Measurements from ENCODE around the gene CYP3A4.

DNA sequence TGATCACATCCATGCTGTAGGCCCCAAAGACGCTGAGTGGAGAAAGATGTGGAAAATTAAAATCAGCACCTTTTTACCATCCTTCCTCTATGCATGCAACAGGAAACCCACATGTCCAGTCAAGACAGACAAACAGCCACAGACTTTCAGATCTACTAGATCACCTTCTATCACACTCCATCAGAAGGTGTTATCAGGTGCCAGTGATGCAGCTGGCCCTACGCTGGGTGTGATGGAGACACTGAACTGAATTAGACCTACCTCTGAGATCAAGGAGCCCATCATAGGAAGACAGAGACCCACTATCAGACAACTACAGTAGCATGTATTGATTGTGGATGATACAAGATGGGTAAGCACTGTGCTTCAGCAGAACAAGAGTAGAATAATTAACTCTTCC is 15.5 kb downstream of the CYP3A4 start:
- TF ChIP-seq, protein P1, sequence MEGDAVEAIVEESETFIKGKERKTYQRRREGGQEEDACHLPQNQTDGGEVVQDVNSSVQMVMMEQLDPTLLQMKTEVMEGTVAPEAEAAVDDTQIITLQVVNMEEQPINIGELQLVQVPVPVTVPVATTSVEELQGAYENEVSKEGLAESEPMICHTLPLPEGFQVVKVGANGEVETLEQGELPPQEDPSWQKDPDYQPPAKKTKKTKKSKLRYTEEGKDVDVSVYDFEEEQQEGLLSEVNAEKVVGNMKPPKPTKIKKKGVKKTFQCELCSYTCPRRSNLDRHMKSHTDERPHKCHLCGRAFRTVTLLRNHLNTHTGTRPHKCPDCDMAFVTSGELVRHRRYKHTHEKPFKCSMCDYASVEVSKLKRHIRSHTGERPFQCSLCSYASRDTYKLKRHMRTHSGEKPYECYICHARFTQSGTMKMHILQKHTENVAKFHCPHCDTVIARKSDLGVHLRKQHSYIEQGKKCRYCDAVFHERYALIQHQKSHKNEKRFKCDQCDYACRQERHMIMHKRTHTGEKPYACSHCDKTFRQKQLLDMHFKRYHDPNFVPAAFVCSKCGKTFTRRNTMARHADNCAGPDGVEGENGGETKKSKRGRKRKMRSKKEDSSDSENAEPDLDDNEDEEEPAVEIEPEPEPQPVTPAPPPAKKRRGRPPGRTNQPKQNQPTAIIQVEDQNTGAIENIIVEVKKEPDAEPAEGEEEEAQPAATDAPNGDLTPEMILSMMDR (IDR thresholded peaks at IDR 0.05) = no peak
- no peak for TF ChIP-seq EP300 (IDR thresholded peaks at IDR 0.05)

All from tibial nerve (tissue), 4 donors.